Fibroblast of lung (primary cell): ENCODE results near the gene FAM184B. TPM values are rescaled to one million over a fixed set of nuclear protein-coding genes. Genes with fewer than 3 reads are reported as not detected.

Source experiments
- DNase-seq, 2 donors: peaks; one replicate each; pipeline versions ENCODE4 v3.0.0 to v3.0.0-alpha.2; 2010; ENCODE audit warnings: low read depth in 2 of 2
- H2AFZ ChIP-seq: 2 replicates; pipeline ENCODE4 v1.5.1; 2012; ENCODE audit warnings: low read length, control low read depth, inconsistent platforms
- H3K27ac ChIP-seq: 2 replicates; pipeline ENCODE4 v1.5.1; 2011; ENCODE audit warnings: low read length, control low read depth; ENCODE audit not compliant: insufficient read depth
- H3K27me3 ChIP-seq: 2 replicates; pipeline ENCODE4 v1.5.1; 2011; ENCODE audit warnings: mild to moderate bottlenecking, low read length; ENCODE audit not compliant: control insufficient read depth, insufficient read depth
- H3K36me3 ChIP-seq: 2 replicates; pipeline ENCODE4 v1.5.1; 2011; ENCODE audit warnings: low read length; ENCODE audit not compliant: control insufficient read depth, insufficient read depth
- H3K4me1 ChIP-seq: 2 replicates; pipeline ENCODE4 v1.5.1; 2011; ENCODE audit warnings: low read length; ENCODE audit not compliant: control insufficient read depth, insufficient read depth; ENCODE audit errors: extremely low read depth
- H3K4me2 ChIP-seq: 2 replicates; pipeline ENCODE4 v1.5.1; 2011; ENCODE audit warnings: low read length, control low read depth; ENCODE audit not compliant: insufficient read depth; ENCODE audit errors: extremely low read depth
- H3K4me3 ChIP-seq, 4 experiments: fragments of 200-600 bp in 1 of 4; sonication (generic) in 1 of 4; replicated peaks in 1 of 4; 2 replicates each; pipeline ENCODE4 v1.5.1; 2011 to 2016; ENCODE audit warnings: low read length in 4 of 4, low read depth in 3 of 4, mild to moderate bottlenecking in 3 of 4, control low read depth in 2 of 4, inconsistent platforms in 1 of 4, mixed read lengths in 1 of 4; ENCODE audit not compliant: insufficient read depth in 1 of 4; ENCODE audit errors: control extremely low read depth in 1 of 4
- H3K79me2 ChIP-seq: 2 replicates; pipeline ENCODE4 v1.5.1; 2012; ENCODE audit warnings: mild to moderate bottlenecking, low read length, inconsistent platforms; ENCODE audit not compliant: control insufficient read depth, insufficient read depth
- H3K9ac ChIP-seq: 2 replicates; pipeline ENCODE4 v1.5.1; 2011; ENCODE audit warnings: mild to moderate bottlenecking, low read length, control low read depth; ENCODE audit not compliant: insufficient read depth
- H3K9me3 ChIP-seq: 2 replicates; pipeline ENCODE4 v1.5.1; 2012; ENCODE audit warnings: low read depth, low read length; ENCODE audit not compliant: control insufficient read depth, insufficient read depth
- H4K20me1 ChIP-seq: 2 replicates; pipeline ENCODE4 v1.5.1; 2011; ENCODE audit warnings: low read length; ENCODE audit not compliant: control insufficient read depth, insufficient read depth; ENCODE audit errors: extremely low read depth
- EZH2 ChIP-seq: IDR thresholded peaks from 2 replicates; pipeline ENCODE4 v1.5.1; 2012; ENCODE audit warnings: low read length, control low read depth, mild to moderate bottlenecking; ENCODE audit errors: missing control alignments
- polyA plus RNA-seq, 2 donors: library from polyadenylated mRNA; depleted of rRNA in 1 of 2; stranded (reverse) in 1 of 2; unstranded in 1 of 2; fragments of >200 nt; gene quantifications; 2 replicates each; pipeline ENCODE4 v1.2.1, GENCODE V29; 2011 to 2012; ENCODE audit warnings: missing spikeins in 1 of 2
- total RNA-seq: library from RNA; depleted of rRNA; stranded (reverse); fragments of >200 nt; gene quantifications from 2 replicates; pipeline ENCODE4 v1.2.1, GENCODE V29; 2014
- TF ChIP-seq, protein P1 (sequence below), 2 donors: IDR thresholded peaks in 1 of 2; conservative IDR thresholded peaks in 1 of 2; 1 replicate in 1 of 2; 2 replicates in 1 of 2; pipeline ENCODE4 v1.5.1; 2011 to 2012; ENCODE audit warnings: low read length in 2 of 2, control low read depth in 1 of 2, inconsistent platforms in 1 of 2, low read depth in 1 of 2, mild to moderate bottlenecking in 1 of 2

The FAM184B gene
- total and polyA plus RNA-seq, 2 donors (not counting 1 experiment from before 2014, with no cell fraction given) = not detected

DNA sequence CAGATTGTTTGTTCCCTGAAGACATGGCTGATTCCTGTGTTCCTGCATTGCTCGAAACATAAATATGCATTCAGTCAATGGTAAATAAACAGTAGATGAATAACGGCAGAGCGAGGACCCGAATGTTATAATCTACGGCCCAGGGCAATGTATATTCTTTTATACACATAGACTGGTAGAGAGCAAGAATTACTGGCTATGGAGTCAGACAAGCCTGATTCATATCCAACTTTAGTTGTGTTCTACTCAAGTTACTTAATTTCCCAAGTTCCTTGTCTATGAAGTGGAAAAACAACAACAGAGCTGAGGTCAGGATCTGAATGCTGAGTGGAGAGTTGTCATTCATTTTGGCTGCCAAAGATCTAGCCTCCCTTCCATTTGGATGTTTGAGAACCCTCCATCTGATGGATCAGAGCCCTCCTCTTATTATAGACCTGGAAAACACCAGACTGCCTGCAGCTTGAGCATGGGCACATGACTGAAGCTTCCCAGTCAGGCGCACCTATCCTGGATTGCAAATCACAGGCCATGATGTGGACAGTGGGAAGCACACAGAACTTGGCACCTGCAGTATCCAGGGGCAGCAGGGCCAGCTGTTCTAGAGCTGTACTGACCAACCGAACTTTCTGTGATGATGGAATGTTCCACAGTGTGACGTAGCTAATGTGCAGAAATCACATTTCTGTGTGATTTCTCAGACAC is 80.1 kb downstream of the FAM184B start:
- no peak overlapping the region for H3K9ac ChIP-seq
- H3K4me3 ChIP-seq = no peak overlapping the region
- H3K27me3 ChIP-seq = no peaks in the 10 kb centered on the region
- H3K36me3 ChIP-seq = no peaks in the 10 kb centered on the region
- no peaks in the 10 kb centered on the region for H3K79me2 ChIP-seq
- TF ChIP-seq, protein P1, sequence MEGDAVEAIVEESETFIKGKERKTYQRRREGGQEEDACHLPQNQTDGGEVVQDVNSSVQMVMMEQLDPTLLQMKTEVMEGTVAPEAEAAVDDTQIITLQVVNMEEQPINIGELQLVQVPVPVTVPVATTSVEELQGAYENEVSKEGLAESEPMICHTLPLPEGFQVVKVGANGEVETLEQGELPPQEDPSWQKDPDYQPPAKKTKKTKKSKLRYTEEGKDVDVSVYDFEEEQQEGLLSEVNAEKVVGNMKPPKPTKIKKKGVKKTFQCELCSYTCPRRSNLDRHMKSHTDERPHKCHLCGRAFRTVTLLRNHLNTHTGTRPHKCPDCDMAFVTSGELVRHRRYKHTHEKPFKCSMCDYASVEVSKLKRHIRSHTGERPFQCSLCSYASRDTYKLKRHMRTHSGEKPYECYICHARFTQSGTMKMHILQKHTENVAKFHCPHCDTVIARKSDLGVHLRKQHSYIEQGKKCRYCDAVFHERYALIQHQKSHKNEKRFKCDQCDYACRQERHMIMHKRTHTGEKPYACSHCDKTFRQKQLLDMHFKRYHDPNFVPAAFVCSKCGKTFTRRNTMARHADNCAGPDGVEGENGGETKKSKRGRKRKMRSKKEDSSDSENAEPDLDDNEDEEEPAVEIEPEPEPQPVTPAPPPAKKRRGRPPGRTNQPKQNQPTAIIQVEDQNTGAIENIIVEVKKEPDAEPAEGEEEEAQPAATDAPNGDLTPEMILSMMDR (conservative IDR thresholded peaks at IDR 0.05 in 1 of 2, IDR thresholded peaks at IDR 0.05 in 1 of 2; ENCODE audit: low read depth in 1 of 2, low read length in 2 of 2) = no peak
- no peak for TF ChIP-seq EZH2
- no peaks in the 10 kb centered on the region for H3K9me3 ChIP-seq
- no peak overlapping the region for H2AFZ ChIP-seq
- H3K4me1 ChIP-seq = no peaks in the 10 kb centered on the region
- DNase-seq = no peak
- H4K20me1 ChIP-seq = no peaks in the 10 kb centered on the region
- H3K4me2 ChIP-seq = no peak overlapping the region
- no peak overlapping the region for H3K27ac ChIP-seq

- H4K20me1 ChIP-seq = no peaks in the 10 kb centered on the region
- no peak overlapping the region for H3K9ac ChIP-seq
- no peaks in the 10 kb centered on the region for H3K4me1 ChIP-seq
- H3K36me3 ChIP-seq = no peaks in the 10 kb centered on the region
- H3K27ac ChIP-seq = no peak overlapping the region
- no peak overlapping the region for H2AFZ ChIP-seq
- no peak overlapping the region for H3K4me2 ChIP-seq
- H3K27me3 ChIP-seq = no peaks in the 10 kb centered on the region
- no peak for DNase-seq
- TF ChIP-seq, protein P1 (conservative IDR thresholded peaks at IDR 0.05 in 1 of 2, IDR thresholded peaks at IDR 0.05 in 1 of 2; ENCODE audit: low read depth in 1 of 2, low read length in 2 of 2) = no peak
- TF ChIP-seq EZH2 = no peak
- H3K4me3 ChIP-seq = no peak overlapping the region
- no peaks in the 10 kb centered on the region for H3K9me3 ChIP-seq
- no peaks in the 10 kb centered on the region for H3K79me2 ChIP-seq
These were observed 82.0 kb downstream of the FAM184B start for GRCh38 chr4:17699380-17699779.

DNA sequence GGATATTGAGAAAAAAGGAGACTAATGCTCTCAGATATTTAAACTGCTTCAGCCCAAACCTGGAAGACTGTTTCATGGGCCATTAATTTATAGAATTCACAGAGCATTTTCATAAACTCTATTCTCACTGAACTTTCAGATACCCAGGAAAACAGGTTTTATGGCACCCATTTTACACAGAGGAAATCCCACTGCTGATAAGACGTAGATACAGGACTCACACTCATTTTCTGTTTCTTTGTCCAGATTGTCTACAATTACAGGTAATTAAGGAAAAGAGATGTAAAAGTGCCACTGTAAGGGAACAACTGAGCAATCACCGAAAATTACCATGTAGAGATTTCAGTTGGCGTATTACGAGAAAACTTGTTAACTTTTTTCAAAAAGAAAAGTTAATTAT is 83.3 kb downstream of the FAM184B start:
- no peak overlapping the region for H2AFZ ChIP-seq
- no peaks in the 10 kb centered on the region for H4K20me1 ChIP-seq
- no peak overlapping the region for H3K4me3 ChIP-seq
- DNase-seq = no peak
- no peaks in the 10 kb centered on the region for H3K36me3 ChIP-seq
- no peaks in the 10 kb centered on the region for H3K4me1 ChIP-seq
- no peak overlapping the region for H3K4me2 ChIP-seq
- no peaks in the 10 kb centered on the region for H3K27me3 ChIP-seq
- H3K27ac ChIP-seq = no peak overlapping the region
- H3K79me2 ChIP-seq = no peaks in the 10 kb centered on the region
- H3K9me3 ChIP-seq = no peaks in the 10 kb centered on the region
- no peak for TF ChIP-seq EZH2
- TF ChIP-seq, protein P1 (conservative IDR thresholded peaks at IDR 0.05 in 1 of 2, IDR thresholded peaks at IDR 0.05 in 1 of 2; ENCODE audit: low read depth in 1 of 2, low read length in 2 of 2) = no peak
- no peak overlapping the region for H3K9ac ChIP-seq
